ENCODE measurements around the gene HABP4. TPM values are rescaled to one million over a fixed set of nuclear protein-coding genes. Genes with fewer than 3 reads are reported as not detected.

HABP4 gene
- total and polyA plus RNA-seq, 10 donors, result 6.3 to 10.6 (median 7.7) TPM

DNA sequence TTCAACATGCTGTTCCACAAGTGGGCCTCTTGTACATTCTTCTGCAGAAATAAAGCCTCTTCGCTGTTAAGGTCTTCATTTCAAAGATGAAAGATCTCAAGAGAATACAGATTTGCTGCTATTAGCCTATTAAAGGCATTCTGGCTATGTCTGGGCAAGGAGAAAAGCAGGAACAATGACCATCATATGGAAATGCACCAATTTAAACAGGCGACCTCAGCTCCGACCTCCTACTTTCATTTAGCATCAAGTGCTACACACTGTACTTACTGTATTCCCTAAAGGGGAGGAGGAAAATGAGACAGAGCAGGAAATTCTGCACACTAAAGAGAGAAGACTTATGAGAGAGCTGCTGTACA is 64.8 kb downstream of the HABP4 start:
- TF ChIP-seq CTCF (IDR thresholded peaks at IDR 0.05 in 8 of 11, conservative IDR thresholded peaks at IDR 0.05 in 3 of 11), result no peak
- TF ChIP-seq POLR2AphosphoS5 (IDR thresholded peaks at IDR 0.05), result no peak
- no peak for TF ChIP-seq POLR2A (IDR thresholded peaks at IDR 0.05)
- no peaks in the 10 kb centered on the region for H3K9me3 ChIP-seq
- WGBS, 5 donors, result 68 to 80% (median 74%) methylated on average over 3 of the region's 3 CpGs
- H3K4me3 ChIP-seq, result no peak overlapping the region
- no peak overlapping the region for H3K27ac ChIP-seq
- peaks cover 0 to 7% (median 2%) of the 10 kb centered on the region in 6 donors for H3K4me1 ChIP-seq
- DNase-seq, result no peak
- no peaks in the 10 kb centered on the region for H3K27me3 ChIP-seq (replicated peaks in 1 of 7)
- H3K36me3 ChIP-seq, result peaks cover 0 to 26% (median 4%) of the 10 kb centered on the region in 6 donors
- intact Hi-C loops (cut with DNase I; ENCODE audit: low total_unique reads), result no loop called here

GRCh38 chr9:96515621-96516470 is 65.9 kb downstream of the HABP4 start:
- DNase-seq, result no peak
- H3K4me3 ChIP-seq, result no peak overlapping the region
- intact Hi-C loops (cut with DNase I; ENCODE audit: low total_unique reads), result no loop called here
- no peaks in the 10 kb centered on the region for H3K9me3 ChIP-seq
- peaks cover 0 to 26% (median 4%) of the 10 kb centered on the region in 6 donors for H3K36me3 ChIP-seq
- no peak overlapping the region for H3K27ac ChIP-seq
- no peaks in the 10 kb centered on the region for H3K27me3 ChIP-seq (replicated peaks in 1 of 7)
- TF ChIP-seq POLR2AphosphoS5 (IDR thresholded peaks at IDR 0.05) (no peak), POLR2A (IDR thresholded peaks at IDR 0.05) (no peak), CTCF (IDR thresholded peaks at IDR 0.05 in 8 of 11, conservative IDR thresholded peaks at IDR 0.05 in 3 of 11) (no peak)
- H3K4me1 ChIP-seq, result no peaks in the 10 kb centered on the region
- WGBS, 5 donors, result 74 to 85% (median 81%) methylated on average over 5 of the region's 5 CpGs

DNA sequence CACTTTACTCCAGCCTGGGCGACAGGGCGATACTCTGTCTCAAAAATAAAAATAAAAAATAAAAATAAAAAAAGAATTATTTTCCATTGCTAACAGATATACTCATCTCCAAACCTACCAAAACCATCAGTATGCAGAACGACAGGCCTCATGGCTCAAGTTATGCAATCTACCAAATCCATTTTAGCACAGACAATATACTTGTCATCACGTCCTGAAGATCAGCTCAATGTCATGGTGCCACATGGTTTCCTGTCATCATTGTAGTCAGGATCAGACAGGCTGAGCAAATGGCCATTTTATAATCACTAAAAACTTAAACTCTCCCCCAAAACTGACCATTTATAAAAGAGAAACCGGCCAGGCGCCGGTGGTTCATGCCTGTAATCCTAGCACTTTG is 69.1 kb downstream of the HABP4 start:
- Histone ChIP-seq H3K27ac (no peak overlapping the region), H3K4me1 (no peaks in the 10 kb centered on the region), H3K36me3 (peaks cover 0 to 23% (median 0%) of the 10 kb centered on the region in 6 donors), H3K4me3 (no peak overlapping the region), H3K9me3 (no peaks in the 10 kb centered on the region), H3K27me3 (replicated peaks in 1 of 7) (no peaks in the 10 kb centered on the region)
- intact Hi-C loops (cut with DNase I; ENCODE audit: low total_unique reads), result no loop called here
- TF ChIP-seq POLR2A (IDR thresholded peaks at IDR 0.05) (no peak), CTCF (IDR thresholded peaks at IDR 0.05 in 8 of 11, conservative IDR thresholded peaks at IDR 0.05 in 3 of 11) (no peak), POLR2AphosphoS5 (IDR thresholded peaks at IDR 0.05) (no peak)
- no peak for DNase-seq
- 84 to 92% (median 91%) methylated on average over 7 of the region's 7 CpGs for WGBS, 5 donors

- WGBS, 5 donors, result 81 to 94% (median 89%) methylated on average over 2 of the region's 2 CpGs
- no peak overlapping the region for H3K27ac ChIP-seq
- H3K4me3 ChIP-seq, result no peak overlapping the region
Measured at GRCh38 chr9:96519787-96520186, 69.8 kb downstream of the HABP4 start.

More at GRCh38 chr9:96519787-96520186, 69.8 kb downstream of the HABP4 start:
- H3K27me3 ChIP-seq (replicated peaks in 1 of 7), result no peaks in the 10 kb centered on the region
- H3K9me3 ChIP-seq, result no peaks in the 10 kb centered on the region
- no peaks in the 10 kb centered on the region for H3K4me1 ChIP-seq
- DNase-seq, result no peak
- H3K36me3 ChIP-seq, result peaks cover 0 to 16% (median 0%) of the 10 kb centered on the region in 6 donors
- intact Hi-C loops (cut with DNase I; ENCODE audit: low total_unique reads), result no loop called here
- TF ChIP-seq CTCF (IDR thresholded peaks at IDR 0.05 in 8 of 11, conservative IDR thresholded peaks at IDR 0.05 in 3 of 11) (no peak), POLR2AphosphoS5 (IDR thresholded peaks at IDR 0.05) (no peak), POLR2A (IDR thresholded peaks at IDR 0.05) (no peak)

All from spleen (tissue), 11 donors.